NCI-H526 treated with DMSO at 0.1 percent for 48 hours (cell line): ENCODE data around the gene MICOS13.

Source experiments
- DNase-seq: peaks from one replicate; lab custom pipeline; 2025; lab: John Stamatoyannopoulos, UW

MICOS13 gene

DNA sequence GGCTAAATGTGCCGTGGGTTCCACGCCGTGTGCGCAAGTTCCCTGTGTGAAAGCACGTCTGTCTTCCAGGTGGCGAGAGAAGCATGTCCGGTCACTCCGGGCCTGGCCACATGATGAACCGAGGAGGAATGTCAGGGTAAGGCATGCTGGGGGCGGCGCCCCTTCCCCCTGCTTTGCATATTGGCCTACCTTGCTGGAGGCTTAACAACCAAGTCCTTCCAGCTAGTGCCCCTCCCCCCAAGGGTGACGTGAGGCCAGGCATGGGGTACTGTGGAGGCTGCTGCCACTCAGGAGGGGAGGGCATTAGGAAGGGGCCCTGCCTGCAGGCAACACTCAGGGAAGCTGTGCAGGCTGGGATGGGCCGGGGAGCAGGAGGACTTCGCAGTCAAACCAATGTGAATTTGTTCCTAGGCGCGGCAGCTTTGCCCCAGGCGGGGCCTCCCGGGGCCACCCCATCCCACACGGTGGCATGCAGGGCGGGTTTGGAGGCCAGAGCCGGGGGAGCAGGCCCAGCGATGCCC lies 12.5 kb downstream of the MICOS13 start:
- DNase-seq = peak; percentile 35

DNA sequence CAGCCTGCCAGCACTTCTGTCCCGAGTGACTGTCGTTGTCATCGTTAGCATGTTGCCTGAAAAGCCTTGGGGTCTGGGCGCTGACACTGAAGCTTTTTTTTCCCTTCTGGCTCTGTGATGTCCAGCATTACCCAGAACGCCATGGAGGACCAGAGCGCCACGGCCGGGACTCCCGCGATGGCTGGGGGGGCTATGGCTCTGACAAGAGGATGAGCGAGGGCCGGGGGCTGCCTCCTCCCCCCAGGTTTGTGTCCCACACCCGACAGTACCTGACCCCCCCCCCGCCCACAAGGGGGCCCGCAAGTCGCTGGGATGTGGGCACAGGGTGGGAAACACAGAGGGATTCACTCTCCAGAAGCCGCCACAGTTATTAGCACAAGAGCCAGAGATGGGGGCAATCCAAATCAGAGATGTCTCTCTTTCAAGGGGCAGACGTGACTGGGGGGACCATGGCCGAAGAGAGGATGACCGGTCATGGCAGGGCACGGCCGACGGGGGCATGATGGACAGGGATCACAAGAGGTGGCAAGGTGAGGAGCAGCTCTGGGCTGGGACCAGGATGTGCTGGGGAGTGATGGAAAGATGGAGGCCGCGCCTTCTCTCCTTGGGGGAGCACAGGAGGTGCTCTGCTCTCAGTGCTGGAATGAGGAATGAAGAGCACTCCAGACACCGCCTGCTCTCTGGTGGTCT lies 13.2 kb downstream of the MICOS13 start:
- no peak for DNase-seq

DNA sequence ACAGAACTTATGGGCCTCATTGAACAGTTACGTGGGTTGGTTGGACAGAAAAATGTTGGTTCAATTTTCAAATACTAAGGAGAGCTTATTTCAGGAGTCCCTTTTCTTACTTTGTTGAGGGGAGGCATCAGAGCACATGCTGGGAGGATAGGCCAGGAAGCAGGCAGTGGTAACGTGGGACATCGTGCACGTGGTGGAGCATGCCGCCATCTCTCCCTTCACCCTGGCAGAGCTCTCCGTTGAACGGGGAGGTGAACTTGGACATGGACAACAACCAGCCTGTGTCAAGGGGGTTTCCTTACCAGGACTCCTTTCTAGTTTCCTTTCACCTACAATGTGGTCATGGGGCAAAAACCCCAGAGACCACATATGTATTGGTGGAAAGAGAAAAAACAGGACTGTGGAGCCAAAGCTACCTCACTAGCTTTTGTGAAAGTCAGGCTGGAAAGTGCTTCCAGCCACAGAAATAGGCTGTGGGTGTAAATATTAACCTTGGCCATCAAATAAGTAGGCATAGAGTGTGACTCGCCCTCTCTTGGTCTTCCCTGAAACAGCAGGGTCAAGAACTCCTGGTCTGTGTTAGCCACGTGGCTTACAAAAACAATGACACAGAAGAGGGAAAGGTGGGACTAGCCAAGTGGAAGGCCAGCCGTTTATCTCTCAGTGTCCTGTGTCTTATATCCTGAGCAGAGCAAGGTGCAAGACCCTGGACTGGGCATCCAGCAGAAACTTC lies 14.4 kb downstream of the MICOS13 start:
- DNase-seq = no peak

DNA sequence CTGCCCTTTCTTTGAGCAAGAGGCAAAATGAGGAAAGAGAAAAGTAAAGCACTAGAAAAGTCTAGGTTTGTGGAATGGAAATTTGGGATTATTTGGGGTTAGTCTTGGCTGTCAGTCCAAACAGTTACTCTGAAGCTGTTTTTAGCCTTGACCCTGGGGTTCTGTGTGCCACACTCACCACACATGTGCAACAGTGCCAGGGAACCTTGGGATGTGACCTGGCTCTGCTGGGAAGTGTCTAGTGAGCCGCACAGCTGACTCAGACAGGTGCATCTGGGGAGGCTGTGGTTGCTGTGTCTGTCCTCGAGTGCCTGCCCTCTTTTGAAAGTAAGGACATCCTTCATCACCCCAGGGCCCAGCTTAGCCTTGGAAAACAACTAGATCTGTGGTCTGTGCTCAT lies 15.8 kb downstream of the MICOS13 start:
- no peak for DNase-seq

DNA sequence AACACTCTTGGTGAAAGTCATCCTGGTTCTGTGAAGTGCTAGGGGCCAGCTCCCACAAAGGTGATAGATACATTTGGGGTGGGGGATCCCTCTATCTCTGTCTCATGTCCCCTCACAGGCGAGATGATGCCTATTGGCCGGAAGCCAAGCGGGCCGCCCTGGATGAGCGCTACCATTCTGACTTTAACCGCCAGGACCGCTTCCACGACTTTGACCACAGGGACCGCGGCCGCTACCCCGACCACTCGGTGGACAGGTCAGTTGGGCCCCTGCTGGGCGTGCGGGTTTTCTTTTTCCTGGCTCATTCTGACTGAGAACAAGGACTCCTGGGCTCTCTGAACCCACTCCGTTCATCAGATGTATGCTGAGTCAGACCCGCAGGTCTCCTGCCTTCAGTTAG lies 16.4 kb downstream of the MICOS13 start:
- DNase-seq = no peak

DNA sequence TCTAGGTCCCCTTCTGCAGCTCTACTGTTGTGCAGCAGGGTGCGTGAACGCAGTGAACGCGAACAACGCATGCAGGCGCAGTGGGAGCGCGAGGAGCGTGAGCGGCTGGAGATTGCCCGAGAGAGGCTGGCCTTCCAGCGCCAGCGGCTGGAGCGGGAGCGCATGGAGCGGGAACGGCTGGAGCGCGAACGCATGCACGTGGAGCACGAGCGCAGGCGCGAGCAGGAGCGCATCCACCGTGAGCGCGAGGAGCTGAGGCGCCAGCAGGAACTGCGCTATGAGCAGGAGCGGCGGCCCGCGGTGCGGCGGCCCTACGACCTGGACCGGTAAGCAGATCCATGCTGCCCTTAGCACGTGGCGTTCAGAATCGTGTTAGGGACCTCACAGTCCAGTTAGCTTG lies 18.8 kb downstream of the MICOS13 start:
- no peak for DNase-seq

DNA sequence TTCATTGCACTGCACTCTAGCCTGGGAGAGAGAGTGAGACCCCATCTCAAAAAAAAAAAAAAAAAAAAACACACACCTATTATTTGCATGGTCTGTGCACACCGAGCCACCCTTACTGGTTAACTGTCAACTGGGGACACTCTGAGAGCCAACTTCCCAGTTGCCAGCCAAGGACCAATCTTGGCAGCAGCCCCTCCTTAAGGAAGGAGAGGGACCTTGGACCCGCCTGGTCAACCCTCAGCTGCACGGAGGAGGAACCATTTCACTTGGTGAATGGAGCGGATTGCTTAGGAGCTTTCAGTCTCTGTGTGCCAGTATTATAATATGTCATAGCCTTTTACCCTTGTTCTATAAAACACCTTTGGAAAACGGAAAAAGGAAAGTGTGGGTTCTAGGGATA lies 24.9 kb downstream of the MICOS13 start:
- DNase-seq = no peak

DNA sequence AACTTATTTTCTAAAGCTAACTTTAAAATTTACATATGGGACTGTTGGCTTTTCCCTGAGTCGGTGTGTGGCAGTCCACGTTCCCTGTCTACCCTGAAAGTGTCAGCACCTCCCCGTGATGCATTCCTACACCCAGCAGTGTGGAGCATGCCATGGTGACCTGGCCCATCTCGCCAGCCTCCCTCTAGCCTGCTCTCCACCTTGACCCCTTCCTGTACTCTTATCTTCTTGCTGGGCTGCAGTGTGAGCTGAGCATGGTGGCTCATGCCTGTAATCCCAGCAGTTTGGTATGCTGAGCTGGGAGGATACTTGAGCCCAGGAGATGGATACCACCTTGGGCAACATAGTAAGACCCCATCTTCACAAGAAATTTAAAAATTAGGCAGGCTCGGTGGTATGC lies 25.4 kb downstream of the MICOS13 start:
- no peak for DNase-seq

DNA sequence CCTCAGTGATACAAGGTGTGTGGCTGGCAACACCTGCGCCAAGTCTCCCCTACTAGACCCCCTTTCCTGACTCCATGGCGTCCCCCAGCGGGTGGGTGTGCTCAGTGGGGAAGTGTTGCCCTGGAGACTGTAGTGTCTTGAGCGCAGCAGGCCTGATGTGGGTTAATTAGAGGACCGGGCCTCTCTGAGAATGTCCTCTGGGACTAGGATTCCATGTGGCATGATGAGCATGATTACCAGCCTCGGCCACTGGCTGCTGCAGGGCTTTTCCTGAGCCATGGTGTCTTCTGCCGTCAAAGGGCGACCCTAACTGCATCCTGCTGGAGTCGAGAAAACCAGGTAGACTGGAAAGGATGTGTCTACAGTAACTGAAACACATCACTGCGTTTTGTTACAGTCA lies 28.1 kb downstream of the MICOS13 start:
- DNase-seq = no peak

DNA sequence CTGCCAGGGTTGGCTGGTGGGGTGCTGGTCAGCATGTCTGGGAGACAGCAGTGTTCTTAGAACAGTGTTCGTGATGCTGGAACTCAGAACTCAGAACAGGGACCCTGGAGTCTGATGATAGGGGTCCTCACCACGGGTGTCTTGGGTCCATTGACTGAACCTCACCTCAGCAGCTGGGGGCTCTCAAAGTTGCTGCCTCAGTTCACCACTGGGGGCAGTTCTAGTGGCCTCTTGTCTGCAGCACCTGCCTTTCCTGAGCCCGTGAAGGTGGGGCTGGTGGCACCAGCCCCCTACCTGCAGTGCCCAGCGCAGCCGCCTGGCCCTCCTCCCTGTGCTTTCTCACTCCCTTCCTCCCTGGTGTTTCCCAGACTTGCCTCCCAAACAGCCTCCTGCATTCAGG lies 29.0 kb downstream of the MICOS13 start:
- DNase-seq = no peak

DNA sequence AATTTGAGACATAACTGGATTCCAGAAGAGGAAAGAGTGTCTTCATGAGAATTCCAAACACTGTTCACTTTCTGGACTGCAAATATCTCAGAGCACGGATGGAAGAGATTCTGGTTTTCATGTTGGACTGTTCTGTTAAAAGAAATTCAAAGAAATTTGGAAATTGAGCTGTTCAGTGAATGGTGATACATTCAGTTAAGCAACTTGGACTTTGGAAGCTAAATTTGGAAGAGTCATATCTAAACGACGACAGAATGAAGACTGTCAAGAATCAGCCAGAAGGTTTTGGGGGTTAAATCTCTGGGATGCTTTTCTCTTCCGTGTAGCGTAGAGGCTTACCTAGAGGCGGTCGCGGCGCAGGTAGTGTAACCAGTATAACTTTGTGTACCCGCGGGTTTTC lies 31.9 kb downstream of the MICOS13 start:
- no peak for DNase-seq

DNA sequence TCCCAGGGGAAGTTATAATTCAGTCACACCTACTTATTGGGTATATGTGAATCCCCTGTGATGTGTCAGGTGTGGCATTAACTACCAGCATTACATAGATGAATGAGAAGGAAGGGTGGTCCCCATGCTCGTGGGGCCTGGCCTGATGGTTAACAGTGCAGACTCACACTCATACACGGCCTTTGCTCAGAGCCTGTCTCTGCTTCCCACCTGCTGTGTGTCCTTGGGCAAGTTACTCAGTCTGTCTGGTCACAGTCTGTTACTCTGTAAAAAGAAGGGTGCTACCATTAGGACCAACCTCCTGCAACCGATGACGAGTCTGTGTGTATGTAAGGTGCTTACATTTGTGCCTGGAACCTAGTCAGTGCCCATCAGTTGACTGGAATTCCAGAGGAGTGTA lies 33.6 kb downstream of the MICOS13 start:
- DNase-seq = no peak

DNA sequence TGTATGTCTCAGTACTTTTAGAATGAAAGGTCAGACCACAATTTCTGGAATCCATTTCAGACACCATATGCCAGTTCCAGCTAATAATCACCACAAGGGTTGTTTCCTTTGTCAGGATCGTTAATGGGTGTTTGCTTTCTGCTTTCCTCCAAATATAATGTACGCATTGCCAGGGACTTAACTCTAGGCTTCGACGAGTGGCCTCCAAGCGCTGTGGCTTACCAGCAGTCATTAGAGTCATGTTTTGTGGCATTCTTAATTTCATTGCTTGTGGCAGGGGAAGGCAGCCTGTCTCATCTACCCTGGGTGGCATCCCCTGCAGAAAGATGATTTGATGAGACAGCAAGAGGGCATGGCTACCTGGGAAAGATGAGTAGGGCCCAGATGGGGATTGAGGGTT lies 34.9 kb downstream of the MICOS13 start:
- DNase-seq = no peak

DNA sequence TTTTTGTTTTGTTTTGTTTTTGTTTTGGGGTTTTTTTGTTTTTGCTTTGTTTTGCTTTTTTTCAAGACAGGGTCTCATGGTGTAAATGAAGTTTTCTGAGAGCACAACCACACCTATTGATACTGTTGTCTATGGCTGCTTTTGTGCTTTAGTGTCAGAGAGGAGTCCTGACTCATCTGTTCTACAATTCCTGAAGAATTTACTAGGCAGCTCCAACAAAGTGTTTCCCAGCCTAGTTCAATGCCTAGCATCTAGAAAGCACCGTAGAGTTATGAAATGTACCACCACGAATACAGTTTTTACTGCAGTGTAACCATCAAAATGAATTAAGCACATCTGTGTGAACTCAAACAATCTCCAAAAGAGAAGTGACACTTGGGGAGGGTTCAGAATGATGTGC lies 36.3 kb downstream of the MICOS13 start:
- no peak for DNase-seq

DNA sequence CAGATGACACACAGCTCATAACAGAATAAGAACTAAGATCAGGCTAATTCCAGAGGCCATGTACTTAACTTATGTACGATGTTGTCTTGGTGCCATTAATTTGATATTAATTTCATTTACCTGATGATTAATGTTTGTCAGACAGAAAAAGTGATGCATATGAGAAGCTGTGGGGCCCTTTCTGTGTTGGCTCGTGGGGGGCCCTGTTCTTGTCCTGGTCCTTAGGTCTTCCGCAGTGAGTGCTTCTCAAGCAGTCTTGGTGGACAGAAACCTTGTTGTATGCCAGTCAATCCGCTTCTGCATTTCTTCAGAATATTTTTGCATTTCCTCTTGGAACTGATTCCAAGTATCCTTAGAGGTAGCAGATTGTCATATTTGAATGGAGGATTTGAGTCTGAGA lies 37.3 kb downstream of the MICOS13 start:
- no peak for DNase-seq

DNA sequence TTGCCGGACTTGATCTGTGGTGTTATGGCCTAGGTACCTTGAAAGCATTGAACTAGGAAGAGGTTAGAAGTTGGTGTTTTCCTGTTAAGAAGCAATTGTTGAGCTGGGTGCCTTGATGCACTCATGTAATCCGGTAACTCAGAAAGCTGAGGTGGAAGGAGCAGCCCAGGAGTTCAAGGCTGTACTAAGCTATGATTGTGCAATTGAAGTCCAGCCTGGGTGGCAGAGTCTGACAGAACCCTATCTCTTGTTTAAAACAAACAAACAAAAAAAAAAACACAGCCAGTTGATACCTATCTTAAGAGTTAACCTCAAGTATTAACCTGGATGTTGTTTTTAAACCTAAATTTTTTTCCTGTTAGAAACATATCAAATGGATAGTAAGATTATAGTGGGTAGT lies 38.1 kb downstream of the MICOS13 start:
- no peak for DNase-seq

DNA sequence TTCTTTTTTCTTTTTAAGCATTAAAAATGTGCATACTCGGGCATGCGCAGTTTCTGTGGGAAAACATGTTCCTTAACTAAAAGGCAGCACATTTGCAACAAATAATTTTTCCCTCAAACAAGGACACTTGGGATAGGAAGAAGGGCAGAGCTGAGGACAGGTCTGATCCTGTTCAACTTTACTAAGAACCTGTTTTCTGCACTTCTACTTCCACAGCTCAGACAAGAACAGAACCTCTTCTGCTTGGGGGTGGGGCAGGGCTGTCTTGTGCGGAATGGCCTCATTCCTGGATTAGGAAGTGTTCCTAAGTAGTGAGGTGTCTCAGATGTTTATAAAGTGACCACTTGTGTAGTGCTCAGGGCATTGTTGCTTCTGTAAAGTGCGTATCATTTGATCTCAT lies 39.1 kb downstream of the MICOS13 start:
- DNase-seq = no peak

DNA sequence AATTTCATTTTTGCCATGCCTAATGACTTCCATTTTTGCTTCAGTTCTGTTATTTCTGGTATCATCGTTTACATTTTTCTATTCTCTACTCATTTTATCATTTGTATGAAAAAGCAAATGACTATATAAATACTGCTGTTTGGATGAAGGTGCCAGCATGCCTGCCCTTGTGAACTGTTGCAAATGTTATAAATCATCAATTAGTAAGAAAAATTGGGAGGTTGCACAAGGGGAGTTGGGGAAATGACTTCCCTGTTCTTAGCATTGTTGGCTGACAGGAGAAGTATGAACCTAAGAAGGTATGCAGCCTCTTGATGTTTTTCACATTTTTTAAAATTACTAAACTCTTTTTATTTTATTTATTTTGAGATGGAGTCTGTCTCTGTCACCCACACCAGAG lies 42.3 kb downstream of the MICOS13 start:
- DNase-seq = no peak

DNA sequence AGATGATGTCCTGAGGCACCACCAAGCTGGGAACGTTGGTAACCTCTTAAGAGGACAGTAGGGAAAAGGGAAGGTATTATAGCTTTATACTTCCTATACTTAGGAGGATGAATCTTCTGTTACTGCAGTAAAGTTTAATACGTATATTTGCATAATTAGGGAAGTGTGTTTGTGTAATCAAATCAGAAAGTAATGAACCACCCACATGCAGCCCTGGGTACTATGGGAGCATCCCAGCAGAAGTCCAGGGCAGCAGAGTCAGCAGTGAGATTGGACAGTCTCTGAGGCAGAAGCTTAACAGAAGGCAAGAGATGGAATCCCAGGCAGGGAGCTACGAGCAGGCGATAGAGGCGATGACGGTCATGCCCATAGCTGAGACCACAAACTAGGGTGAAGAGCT lies 44.9 kb downstream of the MICOS13 start:
- DNase-seq = peak; percentile 85

DNA sequence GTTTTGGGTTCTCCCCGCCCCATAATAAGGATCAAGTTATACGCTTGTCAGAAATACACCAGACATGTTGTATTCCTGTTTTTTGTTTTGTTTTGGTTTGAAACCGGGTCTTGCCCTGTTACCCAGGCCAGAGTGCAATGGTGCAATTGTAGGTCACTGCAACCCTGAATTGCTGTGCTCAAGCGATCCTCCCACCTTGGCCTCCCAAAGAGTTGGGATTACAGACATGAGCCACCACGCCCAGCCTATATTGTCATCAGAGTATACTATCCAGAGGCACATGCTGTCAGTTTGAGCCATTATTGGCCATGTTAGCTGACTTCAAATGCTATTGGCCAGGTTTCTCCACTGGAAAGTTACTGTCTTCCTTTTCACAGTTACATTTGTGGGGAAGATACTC lies 47.7 kb downstream of the MICOS13 start:
- no peak for DNase-seq

DNA sequence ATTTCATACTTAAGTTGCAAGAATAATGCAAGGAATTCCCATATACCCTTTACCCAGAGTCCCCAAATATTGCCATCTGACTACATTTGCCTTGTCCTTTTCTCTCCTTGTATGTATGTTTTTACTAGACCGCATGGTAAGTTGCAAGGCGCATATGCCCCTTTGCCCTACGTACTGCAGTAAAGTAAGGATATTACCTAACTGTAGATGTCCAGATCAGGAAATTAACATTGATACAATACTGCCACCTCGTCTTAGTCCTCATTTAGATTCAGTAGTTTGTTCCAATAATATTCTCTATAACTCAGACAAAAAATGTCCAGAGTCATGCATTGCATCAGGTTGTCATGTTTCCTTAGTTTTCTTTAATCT lies 48.1 kb downstream of the MICOS13 start:
- no peak for DNase-seq

DNA sequence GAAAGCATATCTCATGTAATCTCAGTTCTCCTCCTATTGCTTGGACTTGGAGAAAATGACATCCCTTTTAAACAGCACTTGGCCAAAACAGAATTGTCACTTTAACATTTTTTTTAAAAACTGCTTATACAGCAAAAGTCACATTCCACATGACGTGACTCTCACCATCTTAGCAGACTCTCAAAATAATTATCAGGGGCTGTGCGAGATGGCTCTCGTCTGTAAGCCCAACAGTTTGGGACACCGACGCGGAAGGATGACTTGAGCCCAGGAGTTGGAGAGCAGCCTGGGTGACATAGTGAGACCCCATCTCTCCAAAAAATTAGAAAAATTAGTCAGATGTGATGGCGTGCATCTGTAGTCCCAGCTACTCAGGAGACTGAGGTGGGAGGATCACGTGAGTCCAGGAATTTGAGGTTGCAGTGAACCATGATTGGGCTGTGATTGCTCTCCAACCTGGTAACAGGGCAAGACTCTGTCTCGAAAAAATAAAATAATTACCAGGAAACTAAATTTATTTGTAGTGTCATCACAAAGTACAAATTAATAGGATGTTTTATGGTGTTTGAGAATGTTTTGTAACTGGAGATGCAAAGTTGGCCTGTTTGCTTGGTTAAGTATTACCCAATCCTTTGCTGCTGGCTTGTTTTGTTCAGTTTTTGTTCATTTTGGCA lies 48.6 kb downstream of the MICOS13 start:
- DNase-seq = no peak

DNA sequence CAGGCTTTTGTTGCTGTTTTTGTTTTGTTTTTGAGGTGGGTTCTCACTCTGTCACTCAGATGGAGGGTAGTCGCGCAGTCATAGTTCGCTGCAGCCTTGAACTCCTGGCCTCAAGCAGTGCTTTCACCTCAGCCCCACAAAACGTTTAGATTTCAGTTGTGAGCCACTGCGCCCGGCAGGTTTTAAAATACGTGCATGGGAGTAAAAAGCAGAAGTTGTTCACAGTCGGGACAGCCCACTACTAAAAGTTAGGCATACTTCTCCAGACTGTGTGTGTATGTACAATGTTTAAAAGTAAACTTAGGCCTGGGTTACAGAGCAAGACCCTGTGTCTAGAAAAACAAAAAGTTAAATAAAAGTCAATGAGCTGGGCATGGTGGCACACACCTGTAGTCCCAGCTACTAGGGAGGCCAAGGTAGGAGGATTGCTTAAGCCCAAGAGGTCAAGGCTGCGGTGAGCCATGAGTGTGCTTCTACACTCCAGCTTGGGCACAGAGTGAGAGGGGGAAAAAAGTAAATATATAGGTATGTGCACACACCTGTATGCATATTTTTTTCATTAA lies 51.3 kb downstream of the MICOS13 start:
- DNase-seq = no peak
